Tibial nerve (tissue), 4 donors: ENCODE data around the gene CCDC149. TPM values are rescaled to one million over a fixed set of nuclear protein-coding genes. Genes with fewer than 3 reads are reported as not detected.
A peak's percentile ranks its signal among the peaks of the same experiment; 100 is the strongest.

ENCODE experiments used
- DNase-seq, 2 donors: peaks; one replicate each; pipeline ENCODE4 v3.0.0-alpha.2; 2019; ENCODE audit warnings: low spot score in 2 of 2
- H3K27ac ChIP-seq, 4 donors: fragments of 200-600 bp; sonication (generic) in 3 of 4; one replicate each; pipeline ENCODE4 v1.5.1; 2017 to 2019; ENCODE audit warnings: mild to moderate bottlenecking in 1 of 4
- H3K27me3 ChIP-seq, 2 donors: fragments of 200-600 bp; sonication (generic) in 1 of 2; one replicate each; pipeline versions ENCODE4 v1.5.1 to v1.6.0; 2017 to 2019
- H3K36me3 ChIP-seq, 3 donors: fragments of 200-600 bp; sonication (generic); one replicate each; pipeline ENCODE4 v1.5.1; 2018 to 2019
- H3K4me1 ChIP-seq, 4 donors: fragments of 200-600 bp; sonication (generic) in 3 of 4; one replicate each; pipeline ENCODE4 v1.5.1; 2017 to 2019
- H3K4me3 ChIP-seq, 4 donors: fragments of 200-600 bp; sonication (generic) in 3 of 4; one replicate each; pipeline ENCODE4 v1.5.1; 2017 to 2019; ENCODE audit warnings: mild to moderate bottlenecking in 1 of 4, moderate library complexity in 1 of 4
- H3K9me3 ChIP-seq, 4 donors: fragments of 200-600 bp; sonication (generic) in 3 of 4; one replicate each; pipeline ENCODE4 v1.5.1; 2017 to 2019
- EP300 ChIP-seq, 2 donors: sonication (generic); formaldehyde crosslinking; IDR thresholded peaks; one replicate each; pipeline ENCODE4 v1.6.1; 2017; ENCODE audit warnings: antibody characterized with exemption in 2 of 2, mild to moderate bottlenecking in 1 of 2
- POLR2A ChIP-seq, 2 donors: fragments of 450-650 bp; IDR thresholded peaks; one replicate each; pipeline ENCODE4 v1.6.1; 2017; ENCODE audit warnings: antibody characterized with exemption in 2 of 2, mild to moderate bottlenecking in 2 of 2, moderate library complexity in 2 of 2
- WGBS, 2 donors: methylation state at CpG; one replicate each; pipeline ENCODE4 v1.1.5; 2018; 5-methylcytosine and 5-hydroxymethylcytosine counted together
- total RNA-seq, 4 donors: library from RNA; depleted of rRNA; stranded (reverse); fragments of >200 nt; gene quantifications; one replicate each; pipeline ENCODE4 v1.1.0, GENCODE V29; 2016
- TF ChIP-seq, protein P1 (sequence below), 5 experiments: fragments of 200-600 bp in 3 of 5; fragments of 450-650 bp in 2 of 5; sonication (generic) in 3 of 5; IDR thresholded peaks; one replicate each; pipeline ENCODE4 v1.5.1; 2016 to 2019; ENCODE audit warnings: antibody characterized with exemption in 5 of 5, mild to moderate bottlenecking in 3 of 5, moderate library complexity in 2 of 5

Gene CCDC149
- total RNA-seq, 4 donors from 2014 or later, result 12.2 to 31.2 (median 15.3) TPM

DNA sequence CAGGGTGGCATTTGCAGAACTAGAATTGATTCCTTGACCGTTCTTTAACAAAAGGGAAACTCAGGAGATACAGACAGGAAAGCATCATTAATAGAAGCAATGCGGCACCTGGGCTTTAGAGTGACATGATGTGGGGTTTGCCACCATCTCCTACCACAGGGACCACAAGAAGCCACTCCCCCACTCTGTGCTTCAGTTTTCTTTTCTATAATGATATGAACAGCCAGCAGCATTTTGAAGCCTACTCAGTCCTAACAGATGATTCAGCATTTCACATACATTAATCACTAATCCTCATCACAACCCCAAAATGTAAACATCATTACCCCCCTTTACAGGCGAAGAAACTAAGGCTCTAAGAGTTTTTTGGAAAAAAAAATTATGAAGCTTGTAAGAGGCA lies 22.9 kb downstream of the CCDC149 start:
- Histone ChIP-seq H3K4me3 (no peak overlapping the region), H3K27ac (no peak overlapping the region), H3K27me3 (no peaks in the 10 kb centered on the region), H3K36me3 (peaks cover 0 to 29% (median 0%) of the 10 kb centered on the region in 3 donors), H3K9me3 (no peaks in the 10 kb centered on the region), H3K4me1 (peaks cover 0 to 8% (median 0%) of the 10 kb centered on the region in 4 donors)
- 93 to 97% methylated on average over 3 of the region's 3 CpGs for WGBS, 2 donors
- no peak for DNase-seq
- TF ChIP-seq POLR2A (IDR thresholded peaks at IDR 0.05), result no peak
- TF ChIP-seq, protein P1, sequence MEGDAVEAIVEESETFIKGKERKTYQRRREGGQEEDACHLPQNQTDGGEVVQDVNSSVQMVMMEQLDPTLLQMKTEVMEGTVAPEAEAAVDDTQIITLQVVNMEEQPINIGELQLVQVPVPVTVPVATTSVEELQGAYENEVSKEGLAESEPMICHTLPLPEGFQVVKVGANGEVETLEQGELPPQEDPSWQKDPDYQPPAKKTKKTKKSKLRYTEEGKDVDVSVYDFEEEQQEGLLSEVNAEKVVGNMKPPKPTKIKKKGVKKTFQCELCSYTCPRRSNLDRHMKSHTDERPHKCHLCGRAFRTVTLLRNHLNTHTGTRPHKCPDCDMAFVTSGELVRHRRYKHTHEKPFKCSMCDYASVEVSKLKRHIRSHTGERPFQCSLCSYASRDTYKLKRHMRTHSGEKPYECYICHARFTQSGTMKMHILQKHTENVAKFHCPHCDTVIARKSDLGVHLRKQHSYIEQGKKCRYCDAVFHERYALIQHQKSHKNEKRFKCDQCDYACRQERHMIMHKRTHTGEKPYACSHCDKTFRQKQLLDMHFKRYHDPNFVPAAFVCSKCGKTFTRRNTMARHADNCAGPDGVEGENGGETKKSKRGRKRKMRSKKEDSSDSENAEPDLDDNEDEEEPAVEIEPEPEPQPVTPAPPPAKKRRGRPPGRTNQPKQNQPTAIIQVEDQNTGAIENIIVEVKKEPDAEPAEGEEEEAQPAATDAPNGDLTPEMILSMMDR (IDR thresholded peaks at IDR 0.05), result no peak
- TF ChIP-seq EP300 (IDR thresholded peaks at IDR 0.05), result no peak

DNA sequence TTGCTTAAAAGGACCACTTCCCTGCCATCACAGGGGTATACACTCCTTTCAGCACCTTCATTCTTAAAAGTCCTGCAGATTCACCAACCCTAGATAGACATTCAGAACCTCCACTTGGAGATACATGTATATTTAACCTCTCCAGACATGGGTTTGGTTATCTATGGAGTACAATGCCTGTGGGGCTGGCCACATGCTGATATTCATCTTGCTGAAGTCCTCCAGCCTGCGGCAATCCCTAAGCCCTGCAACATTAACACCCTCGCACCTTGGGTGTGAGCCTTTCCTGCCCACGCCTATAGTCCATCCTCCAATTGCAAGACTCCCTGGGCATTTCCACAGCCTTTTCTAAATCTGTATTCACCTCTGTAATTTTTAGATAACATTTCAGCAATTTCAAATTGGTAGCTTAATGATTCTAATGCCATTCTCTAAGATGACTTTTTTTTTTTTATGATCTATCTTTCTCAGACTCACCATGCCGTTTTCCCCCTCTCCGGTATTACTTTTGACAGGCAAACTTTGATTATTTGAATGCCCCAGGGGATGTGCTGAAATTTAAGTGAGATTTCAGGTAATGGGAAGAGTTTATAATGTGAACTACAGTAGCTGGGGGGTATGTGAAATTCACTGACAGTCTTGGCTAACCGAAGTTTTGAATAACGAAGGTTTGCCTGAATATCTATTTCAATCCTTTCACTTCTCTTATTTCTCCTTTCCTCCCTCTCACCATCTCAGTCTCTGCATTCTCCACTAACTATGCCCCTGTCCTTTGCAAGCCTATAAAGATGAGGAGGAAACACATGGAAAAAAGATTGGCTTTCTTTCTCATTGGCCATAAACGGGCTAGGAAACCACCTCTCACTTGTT lies 24.1 kb downstream of the CCDC149 start:
- DNase-seq, result no peak
- no peak overlapping the region for H3K4me3 ChIP-seq
- 85 to 88% methylated on average over 8 of the region's 8 CpGs for WGBS, 2 donors
- peaks cover 0 to 21% (median 0%) of the 10 kb centered on the region in 3 donors for H3K36me3 ChIP-seq
- H3K27me3 ChIP-seq, result no peaks in the 10 kb centered on the region
- no peak for TF ChIP-seq EP300 (IDR thresholded peaks at IDR 0.05)
- TF ChIP-seq, protein P1 (IDR thresholded peaks at IDR 0.05), result no peak
- TF ChIP-seq POLR2A (IDR thresholded peaks at IDR 0.05), result no peak
- H3K9me3 ChIP-seq, result no peaks in the 10 kb centered on the region
- H3K27ac ChIP-seq, result no peak overlapping the region
- H3K4me1 ChIP-seq, result peaks cover 0 to 4% (median 0%) of the 10 kb centered on the region in 4 donors

DNA sequence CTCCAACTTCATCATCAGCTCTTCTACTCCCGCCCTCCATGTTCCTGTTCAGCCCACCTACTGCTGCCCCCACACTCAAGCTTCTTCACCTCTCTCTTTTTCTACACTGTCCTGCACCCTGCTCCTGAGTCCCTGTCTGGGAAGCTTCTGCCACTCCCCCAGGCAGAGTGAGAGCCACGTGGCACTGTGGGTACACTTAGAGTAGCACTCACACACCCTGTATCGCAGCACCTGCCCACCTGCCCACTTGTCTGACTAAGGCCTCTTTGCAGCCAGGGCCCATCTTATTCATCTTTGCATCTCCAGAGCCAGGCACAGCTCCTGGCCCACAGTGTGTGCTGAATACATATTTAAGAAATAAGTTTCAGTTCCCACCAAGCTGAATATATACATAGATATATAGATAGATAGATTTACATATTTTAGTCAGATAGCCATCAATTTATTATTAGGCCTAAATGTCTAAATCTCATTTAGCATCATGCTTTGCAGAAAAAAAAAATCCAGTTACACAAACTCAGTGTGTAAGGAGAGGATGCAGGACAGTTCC lies 24.9 kb downstream of the CCDC149 start:
- no peak overlapping the region for H3K27ac ChIP-seq
- no peaks in the 10 kb centered on the region for H3K9me3 ChIP-seq
- TF ChIP-seq EP300 (IDR thresholded peaks at IDR 0.05) (no peak), POLR2A (IDR thresholded peaks at IDR 0.05) (no peak)
- TF ChIP-seq, protein P1 (IDR thresholded peaks at IDR 0.05), result no peak
- H3K36me3 ChIP-seq, result peaks cover 0 to 21% (median 0%) of the 10 kb centered on the region in 3 donors
- no peaks in the 10 kb centered on the region for H3K27me3 ChIP-seq
- no peak overlapping the region for H3K4me3 ChIP-seq
- WGBS, 2 donors, result 86 to 93% methylated on average over 3 of the region's 3 CpGs
- no peak for DNase-seq
- peaks cover 0 to 10% (median 0%) of the 10 kb centered on the region in 4 donors for H3K4me1 ChIP-seq

DNA sequence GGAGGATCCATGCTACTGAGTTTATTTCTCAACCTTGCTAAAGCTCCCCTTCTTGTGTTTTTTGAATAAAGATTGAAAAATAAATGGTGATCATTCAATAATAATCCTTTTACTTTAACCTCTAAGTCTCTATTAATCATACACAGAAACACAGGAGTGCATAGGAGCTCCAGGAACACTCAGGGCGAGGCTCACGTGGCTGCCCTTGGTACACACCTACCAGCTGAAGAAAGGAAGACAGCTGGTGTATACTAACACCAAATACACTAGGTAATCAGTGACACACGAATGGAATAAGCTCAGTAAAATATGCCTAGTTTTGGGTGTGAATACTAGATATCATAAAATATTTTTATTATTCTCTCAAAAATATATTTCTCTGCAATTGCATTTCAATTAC lies 26.2 kb downstream of the CCDC149 start:
- TF ChIP-seq, protein P1 (IDR thresholded peaks at IDR 0.05), result no peak
- Histone ChIP-seq H3K27me3 (no peaks in the 10 kb centered on the region), H3K4me3 (no peak overlapping the region), H3K36me3 (peaks cover 0 to 13% (median 0%) of the 10 kb centered on the region in 3 donors), H3K9me3 (no peaks in the 10 kb centered on the region), H3K4me1 (peaks cover 0 to 21% (median 0%) of the 10 kb centered on the region in 4 donors), H3K27ac (no peak overlapping the region)
- WGBS, 2 donors, result 90 to 92% methylated on average over 3 of the region's 3 CpGs
- DNase-seq, result no peak

DNA sequence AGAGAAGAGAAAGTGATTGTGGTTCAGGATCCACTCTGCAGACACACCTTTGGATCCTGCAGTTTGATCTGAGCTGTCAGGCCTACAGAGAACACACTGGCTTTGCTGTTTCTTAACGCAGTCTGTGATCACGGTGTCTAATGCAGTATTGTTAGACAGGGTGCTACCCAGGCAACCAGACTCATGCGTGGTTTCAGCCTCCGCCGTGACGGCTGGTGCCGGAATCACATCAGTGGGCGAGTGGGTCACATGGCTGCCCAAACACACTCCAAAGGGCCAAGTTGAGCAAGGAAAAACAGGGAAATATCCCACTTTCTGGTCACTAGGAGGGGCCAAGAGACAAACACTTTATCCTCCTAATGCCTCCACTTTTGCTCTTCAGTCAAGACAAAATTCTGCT lies 27.5 kb downstream of the CCDC149 start:
- DNase-seq, result no peak
- peak overlapping the region in 2 of 4 donors; percentile 47 to 81 for H3K27ac ChIP-seq

More for the DNA sequence above, 27.5 kb downstream of the CCDC149 start:
- Histone ChIP-seq H3K4me3 (no peak overlapping the region), H3K9me3 (no peaks in the 10 kb centered on the region), H3K27me3 (no peaks in the 10 kb centered on the region), H3K36me3 (peaks cover 0 to 1% (median 0%) of the 10 kb centered on the region in 3 donors), H3K4me1 (peaks cover 0 to 21% (median 0%) of the 10 kb centered on the region in 4 donors)
- WGBS, 2 donors, result 45 to 56% methylated on average over 8 of the region's 8 CpGs
- peak in 1 of 2 donors; percentile 18 for TF ChIP-seq POLR2A (IDR thresholded peaks at IDR 0.05)
- peak; percentile 62 to 81 for TF ChIP-seq EP300 (IDR thresholded peaks at IDR 0.05)
- TF ChIP-seq, protein P1 (IDR thresholded peaks at IDR 0.05), result peak in 2 of 5 experiments; percentile 12 to 20
